SHP77 treated with DMSO at 0.1 percent for 48 hours (cell line): ENCODE measurements around the gene ADAM15.

Experiments
- DNase-seq: peaks from one replicate; lab custom pipeline; 2025; lab: John Stamatoyannopoulos, UW

Gene ADAM15

GRCh38 chr1:155011437-155012025 lies 39.6 kb upstream of the ADAM15 start:
- no peak for DNase-seq

- DNase-seq: no peak
Observed at GRCh38 chr1:155012026-155012546, 39.0 kb upstream of the ADAM15 start.

DNA sequence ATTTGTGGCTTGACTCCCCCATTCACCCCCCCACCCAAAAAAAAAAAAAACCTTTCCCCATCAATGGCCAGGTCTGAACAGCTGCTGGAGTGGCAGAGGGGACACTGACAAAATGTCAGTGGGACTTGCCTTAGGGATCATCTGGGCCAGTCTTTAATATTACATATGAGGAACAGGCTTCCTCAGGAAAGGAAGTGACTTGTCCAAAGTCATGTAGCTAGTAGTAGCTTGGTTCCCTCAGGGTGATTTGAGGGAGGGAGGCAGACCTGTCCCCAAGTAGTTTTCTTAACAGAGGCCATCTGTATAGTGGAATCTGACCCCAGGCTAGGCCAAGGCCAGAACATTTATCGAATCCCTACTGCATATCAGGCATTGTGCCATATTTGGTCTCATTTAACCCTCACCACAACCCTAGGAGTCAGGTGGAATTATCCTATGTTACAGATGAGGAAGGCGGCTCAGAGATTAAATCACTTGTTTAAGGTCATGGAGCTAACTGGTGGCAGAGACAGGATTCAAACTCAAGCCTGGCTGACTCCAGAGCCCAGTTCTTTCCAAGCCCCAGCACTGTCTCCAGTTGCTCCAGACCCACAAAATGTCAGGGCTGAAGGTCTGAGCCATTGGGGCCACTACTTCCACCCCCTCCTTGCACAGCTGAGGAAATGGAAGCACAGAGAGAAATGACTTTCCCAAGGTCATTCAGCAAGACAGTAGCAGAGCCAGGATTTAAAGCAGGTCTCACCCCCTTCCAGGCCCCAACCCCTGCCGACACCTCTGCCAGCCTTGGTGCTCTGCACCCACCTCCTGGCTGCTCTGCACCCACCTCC lies 38.1 kb upstream of the ADAM15 start:
- DNase-seq: no peak

- no peak for DNase-seq
Observed at GRCh38 chr1:155013632-155014031, 37.5 kb upstream of the ADAM15 start.

DNA sequence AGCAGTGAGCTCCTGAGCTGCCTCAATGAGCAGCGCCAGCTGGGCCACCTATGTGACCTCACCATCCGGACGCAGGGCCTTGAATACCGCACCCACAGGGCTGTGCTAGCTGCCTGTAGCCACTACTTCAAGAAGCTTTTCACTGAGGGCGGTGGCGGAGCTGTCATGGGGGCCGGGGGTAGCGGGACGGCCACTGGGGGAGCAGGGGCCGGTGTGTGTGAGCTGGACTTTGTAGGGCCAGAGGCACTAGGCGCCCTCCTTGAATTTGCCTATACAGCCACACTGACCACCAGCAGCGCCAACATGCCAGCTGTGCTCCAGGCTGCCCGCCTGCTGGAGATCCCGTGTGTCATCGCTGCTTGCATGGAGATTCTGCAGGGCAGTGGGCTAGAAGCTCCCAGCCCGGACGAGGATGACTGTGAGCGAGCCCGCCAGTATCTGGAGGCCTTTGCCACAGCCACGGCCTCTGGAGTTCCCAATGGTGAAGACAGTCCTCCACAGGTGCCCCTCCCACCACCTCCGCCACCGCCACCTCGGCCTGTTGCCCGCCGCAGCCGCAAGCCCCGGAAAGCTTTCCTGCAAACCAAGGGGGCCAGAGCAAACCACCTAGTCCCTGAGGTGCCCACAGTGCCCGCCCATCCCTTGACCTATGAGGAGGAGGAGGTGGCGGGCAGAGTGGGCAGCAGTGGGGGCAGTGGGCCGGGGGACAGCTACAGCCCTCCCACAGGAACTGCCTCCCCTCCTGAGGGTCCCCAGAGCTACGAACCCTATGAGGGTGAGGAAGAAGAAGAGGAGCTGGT lies 36.2 kb upstream of the ADAM15 start:
- DNase-seq: no peak

DNA sequence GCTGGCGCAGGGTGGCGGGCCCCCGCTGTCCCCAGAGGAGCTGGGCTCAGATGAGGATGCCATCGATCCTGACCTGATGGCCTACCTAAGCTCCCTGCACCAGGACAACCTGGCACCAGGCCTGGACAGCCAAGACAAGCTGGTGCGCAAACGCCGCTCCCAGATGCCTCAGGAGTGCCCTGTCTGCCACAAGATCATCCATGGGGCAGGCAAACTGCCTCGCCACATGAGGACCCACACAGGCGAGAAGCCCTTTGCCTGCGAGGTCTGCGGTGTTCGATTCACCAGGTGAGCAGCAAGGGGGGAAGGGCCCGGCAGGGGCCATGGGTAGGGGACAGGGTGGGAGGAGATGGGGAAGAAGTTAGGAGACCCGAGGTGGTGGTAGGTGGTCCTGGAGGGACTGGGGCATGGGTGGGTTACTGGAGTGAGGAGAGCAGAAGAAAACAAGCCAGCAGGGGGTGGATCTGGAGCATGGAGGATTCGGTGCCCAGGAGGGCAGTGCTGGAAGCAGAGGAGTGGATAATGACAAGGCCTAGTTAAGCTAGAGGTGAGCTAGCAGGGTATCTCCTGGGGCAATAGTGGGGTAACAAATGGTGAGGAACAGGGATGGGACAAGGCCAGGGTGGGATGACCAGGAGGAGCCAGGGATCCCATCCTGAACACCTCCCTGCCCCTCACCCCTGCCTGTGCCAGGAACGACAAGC lies 35.4 kb upstream of the ADAM15 start:
- DNase-seq: no peak

DNA sequence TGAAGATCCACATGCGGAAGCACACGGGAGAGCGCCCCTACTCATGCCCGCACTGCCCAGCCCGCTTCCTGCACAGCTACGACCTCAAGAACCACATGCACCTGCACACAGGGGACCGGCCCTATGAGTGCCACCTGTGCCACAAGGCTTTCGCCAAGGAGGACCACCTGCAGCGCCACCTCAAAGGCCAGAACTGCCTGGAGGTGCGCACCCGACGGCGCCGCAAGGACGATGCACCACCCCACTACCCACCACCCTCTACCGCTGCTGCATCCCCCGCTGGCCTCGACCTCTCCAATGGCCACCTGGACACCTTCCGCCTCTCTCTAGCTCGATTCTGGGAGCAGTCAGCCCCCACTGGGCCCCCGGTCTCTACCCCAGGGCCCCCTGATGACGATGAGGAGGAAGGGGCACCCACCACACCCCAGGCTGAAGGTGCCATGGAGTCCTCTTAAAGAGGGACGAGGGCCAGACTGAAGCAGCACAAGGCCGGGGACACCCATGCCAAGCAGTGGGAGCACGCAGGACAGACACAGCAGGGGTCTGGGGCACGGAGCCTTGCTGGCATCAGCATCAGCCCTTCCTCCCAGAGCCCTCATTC lies 34.8 kb upstream of the ADAM15 start:
- DNase-seq: no peak

GRCh38 chr1:155017041-155017945 lies 33.8 kb upstream of the ADAM15 start:
- DNase-seq: peak; percentile 87

DNA sequence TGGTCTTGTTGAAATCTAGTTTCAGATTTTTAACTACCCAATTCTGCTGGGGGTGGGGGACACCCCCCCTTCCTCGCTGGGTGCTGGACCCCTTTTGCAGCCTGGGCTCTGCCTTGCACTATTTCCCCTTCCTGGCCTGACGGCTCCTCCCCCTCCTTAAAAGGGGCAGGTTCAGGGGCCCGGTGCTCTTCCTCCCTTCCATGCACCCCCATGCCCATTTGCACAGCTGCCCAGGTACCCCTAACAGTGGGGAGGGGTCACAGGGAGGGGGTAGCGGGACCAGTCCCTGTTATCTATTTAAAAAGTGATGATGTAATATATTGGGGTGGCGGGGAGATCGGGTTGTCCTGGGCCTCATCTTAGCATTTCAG lies 33.2 kb upstream of the ADAM15 start:
- no peak for DNase-seq

- no peak for DNase-seq
Observed at GRCh38 chr1:155018617-155019348, 32.3 kb upstream of the ADAM15 start.

DNA sequence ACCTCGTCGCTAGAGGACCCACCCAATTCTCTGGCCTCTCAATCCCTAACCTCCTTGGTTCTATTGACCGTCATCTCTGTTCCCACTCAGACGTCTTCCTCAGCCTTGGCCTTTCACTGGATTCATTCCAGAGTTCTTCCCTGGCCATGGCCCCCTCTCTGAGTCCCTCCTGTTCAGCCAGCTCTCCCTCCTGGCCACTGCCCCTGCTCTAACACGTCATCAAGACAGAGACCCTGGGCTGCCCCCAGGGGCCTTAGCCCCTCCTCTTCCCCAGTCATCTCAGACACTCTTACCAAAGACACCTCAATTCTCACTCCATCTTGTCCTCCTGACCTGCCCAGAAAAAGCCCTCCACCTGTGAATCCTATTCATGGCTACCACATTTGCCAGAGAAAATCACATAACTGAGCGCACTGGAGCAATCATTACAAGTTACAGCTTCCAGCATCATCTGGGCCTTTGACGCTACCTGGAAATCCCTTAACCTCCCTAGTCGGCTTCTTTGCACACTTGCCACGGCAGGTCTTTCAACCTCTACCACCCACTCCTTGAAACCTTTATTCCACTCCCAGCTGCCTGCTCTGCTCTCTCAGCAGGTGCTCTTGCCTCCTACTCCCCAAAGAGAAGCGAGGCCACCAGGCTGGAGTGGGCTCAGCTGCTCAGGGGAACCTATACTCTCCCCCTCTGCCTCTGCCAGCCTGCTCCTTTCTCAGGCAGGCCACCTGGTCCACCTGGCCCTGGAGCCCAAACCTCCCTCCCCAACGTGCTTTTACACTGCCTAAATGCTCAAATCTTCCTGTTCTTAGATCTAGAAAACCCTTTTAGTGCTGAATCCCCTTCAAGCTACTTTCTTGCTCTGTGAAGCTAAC lies 31.5 kb upstream of the ADAM15 start:
- no peak for DNase-seq

DNA sequence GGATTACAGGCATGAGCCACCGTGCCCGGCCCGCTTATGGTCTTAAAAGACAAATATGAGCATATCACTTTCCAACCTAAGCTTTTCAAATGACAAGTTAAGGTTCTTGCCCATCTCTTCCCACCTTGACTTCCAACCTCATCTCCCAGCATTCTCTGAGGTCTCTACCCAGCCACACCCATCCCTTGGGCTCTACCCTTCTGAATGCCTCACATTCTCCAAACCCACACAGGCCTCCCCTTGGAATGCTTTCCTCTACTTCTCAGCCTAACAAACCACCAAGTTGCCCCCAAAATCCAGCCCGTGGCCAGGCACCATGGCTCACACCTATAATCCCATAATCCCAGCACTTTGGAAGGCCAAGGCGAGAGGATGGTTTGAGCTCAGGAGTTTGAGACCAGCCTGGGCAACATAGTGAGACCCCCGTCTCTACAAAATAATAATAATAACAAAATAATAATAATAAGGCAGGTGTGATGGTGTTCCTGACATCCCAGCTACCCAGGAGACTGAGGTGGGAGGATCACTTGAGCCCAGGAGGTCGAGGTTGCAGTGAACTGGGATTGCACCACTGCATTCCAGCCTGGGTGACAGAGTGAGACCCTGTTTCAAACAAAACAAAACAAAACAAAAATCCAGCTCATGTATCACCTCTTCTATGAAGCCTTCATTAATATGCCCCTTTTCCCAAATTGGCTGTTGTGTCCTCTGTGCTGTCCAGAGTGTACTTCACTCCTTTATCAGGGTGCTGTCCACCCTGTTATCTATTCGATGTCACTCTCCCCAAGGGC lies 28.8 kb upstream of the ADAM15 start:
- no peak for DNase-seq

- DNase-seq: no peak
Observed at GRCh38 chr1:155022927-155023236, 28.2 kb upstream of the ADAM15 start.

DNA sequence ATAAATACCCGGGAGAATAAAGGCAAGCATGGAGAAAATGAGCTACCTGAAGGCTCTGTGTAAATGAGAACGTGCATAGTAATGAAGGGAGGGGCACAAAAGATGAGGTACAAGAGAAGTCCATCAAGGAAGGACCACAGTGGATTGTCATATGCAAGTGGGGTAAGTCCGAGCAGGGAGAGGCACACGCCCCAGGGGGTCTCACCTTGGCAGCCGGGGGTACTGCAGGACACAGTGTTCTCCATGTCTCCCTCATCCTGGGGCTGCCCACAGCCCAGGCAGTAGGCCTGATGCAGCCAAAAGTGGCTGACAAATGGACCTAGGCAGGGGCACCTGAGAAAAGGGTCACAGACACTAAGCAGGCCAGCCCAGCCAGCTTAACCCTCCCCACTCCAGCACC lies 27.5 kb upstream of the ADAM15 start:
- DNase-seq: no peak

DNA sequence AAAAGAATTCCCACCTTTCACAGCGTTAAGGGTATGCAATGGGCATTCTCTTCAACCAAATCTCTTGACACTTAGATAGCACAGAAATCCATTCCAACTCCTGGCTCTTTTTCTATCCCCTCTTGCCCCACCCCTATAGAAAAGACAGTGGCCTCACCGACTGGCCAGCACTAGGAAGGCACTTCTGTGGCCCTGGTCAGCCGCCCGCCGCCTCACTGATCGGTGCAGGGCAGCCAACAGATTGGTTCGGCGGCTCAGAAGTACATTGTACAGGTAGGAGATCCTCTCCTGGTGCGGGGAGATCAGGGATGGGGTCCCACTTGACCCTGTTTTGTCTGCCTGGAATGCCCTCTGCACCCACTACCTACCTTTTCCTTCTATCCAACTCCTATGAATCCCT lies 26.8 kb upstream of the ADAM15 start:
- no peak for DNase-seq

DNA sequence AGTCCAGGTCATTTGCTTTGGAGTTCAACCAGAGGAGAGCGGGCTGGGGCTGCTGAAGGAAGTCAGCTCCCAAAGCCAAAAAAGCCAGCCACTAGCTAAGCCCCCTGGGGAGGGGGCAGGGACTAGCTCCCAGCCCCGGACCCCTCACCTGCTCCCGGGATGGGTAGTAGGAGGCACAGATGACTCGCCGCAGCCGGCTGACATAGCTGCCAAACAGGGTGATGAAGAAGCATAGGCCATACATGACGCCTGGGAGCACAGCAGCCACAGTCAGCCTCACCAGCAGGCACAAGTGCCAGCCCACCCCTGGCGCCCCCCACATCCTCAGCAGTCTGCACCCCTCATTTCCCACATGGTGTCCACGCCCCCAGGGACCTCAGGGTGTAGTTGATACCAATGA lies 25.0 kb upstream of the ADAM15 start:
- no peak for DNase-seq

- no peak for DNase-seq
Observed at GRCh38 chr1:155026588-155026987, 24.5 kb upstream of the ADAM15 start.

DNA sequence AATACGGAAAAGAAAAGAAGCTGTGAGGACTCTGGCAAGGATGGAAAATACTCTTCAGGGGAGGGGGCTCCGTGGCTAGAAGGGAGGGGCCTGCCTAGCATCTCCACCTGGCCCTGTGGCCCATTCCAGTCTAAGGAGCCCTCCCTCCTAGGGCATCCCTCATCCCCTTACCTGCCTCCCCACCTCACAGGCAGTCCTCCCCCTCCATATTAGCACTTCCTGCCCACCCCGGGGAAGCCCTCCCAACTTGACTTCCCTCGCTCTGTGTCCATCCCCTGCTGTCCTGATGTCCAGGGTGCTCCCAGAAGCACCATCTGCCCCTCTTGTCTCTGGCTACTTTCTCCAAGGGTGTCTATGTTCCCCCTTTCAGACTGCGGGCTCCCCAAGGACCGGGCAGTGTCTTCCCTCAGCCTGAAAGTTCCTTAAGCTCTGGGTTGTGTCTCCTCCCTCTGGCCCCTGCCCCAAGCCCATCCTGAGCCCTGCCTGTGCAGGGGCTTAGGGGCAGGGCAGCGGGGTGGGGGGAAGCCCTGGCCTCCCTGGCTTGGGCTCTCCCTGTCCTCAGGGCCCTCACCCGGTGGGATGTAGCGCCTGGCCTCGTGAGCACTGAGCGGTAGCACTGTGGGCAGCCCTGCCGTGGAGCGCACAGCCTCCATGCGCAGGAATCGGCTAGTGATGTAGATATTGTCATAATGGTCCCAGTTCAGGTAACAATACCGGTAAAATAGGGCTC lies 21.4 kb upstream of the ADAM15 start:
- DNase-seq: no peak
